ENCODE results near the gene PHF8. TPM values are rescaled to one million over a fixed set of nuclear protein-coding genes. Genes with fewer than 3 reads are reported as not detected.

The PHF8 gene
- total and polyA plus RNA-seq, 4 donors: 12.3 to 59.7 (median 16.1) TPM

DNA sequence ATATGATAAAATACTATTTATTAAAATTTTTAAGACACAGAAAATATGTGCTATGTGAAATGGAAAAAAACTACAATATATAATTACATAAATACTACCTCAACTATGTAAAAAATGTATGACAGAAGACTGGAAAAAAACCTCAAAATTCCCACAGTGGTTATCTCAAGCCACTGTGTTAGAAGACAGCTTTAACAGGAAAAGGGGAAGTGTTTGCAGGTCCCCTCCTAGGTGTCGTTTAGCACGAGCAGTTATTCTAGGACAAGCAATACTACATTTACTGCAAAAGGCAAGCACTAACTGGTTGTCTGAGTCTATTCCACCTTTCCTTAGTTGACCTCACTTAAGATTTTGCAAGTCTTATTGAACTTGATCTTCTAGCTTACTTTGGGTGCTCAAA lies 44.9 kb upstream of the PHF8 start:
- Histone ChIP-seq H3K36me3 (ENCODE audit: control insufficient read depth in 4 of 4, insufficient read depth in 3 of 4, low read depth in 1 of 4, low read length in 3 of 4) (peaks cover 0 to 6% (median 4%) of the 10 kb centered on the region in 4 donors), H3K9me3 (ENCODE audit: control insufficient read depth in 4 of 4, low read length in 3 of 4) (no peaks in the 10 kb centered on the region), H3K9ac (ENCODE audit: low read depth in 1 of 2, low read length in 2 of 2) (no peak overlapping the region), H3K4me1 (ENCODE audit: control insufficient read depth in 4 of 4, insufficient read depth in 4 of 4, low read length in 3 of 4) (peaks cover 0 to 2% (median 0%) of the 10 kb centered on the region in 4 donors), H3K4me3 (ENCODE audit: low read depth in 1 of 3, low read length in 3 of 3) (no peak overlapping the region), H3K27ac (ENCODE audit: low read depth in 1 of 2, low read length in 2 of 2) (no peak overlapping the region), H3K27me3 (ENCODE audit: control insufficient read depth in 4 of 4, insufficient read depth in 4 of 4, low read length in 3 of 4) (no peaks in the 10 kb centered on the region)
- 88% methylated on average over 2 of the region's 2 CpGs for WGBS
- DNase-seq (ENCODE audit: low spot score): no peak
- no peak for TF ChIP-seq RXRA (IDR thresholded peaks at IDR 0.05)

DNA sequence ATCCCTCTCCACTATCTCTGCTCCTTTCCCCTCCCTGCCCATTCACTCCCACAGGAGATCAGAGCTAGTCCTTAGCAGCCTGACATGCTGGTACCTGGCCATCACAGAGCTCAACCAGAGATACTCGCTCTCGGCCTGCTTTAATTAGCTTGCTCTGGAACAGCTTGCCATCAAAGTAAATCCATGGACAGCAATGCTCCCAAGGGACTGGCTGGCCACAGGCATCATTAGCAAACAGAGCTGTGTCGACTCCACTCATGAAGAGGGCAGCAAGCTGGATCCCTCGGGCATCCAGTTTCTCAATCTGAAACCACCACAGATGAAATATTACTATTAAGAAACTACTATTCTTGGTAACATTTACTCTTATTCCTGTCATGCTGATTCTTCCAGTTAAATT lies 43.4 kb upstream of the PHF8 start:
- WGBS: 94% methylated on average over 4 of the region's 4 CpGs
- Histone ChIP-seq H3K9me3 (ENCODE audit: control insufficient read depth in 4 of 4, low read length in 3 of 4) (no peaks in the 10 kb centered on the region), H3K4me3 (ENCODE audit: low read depth in 1 of 3, low read length in 3 of 3) (no peak overlapping the region), H3K9ac (ENCODE audit: low read depth in 1 of 2, low read length in 2 of 2) (no peak overlapping the region), H3K4me1 (ENCODE audit: control insufficient read depth in 4 of 4, insufficient read depth in 4 of 4, low read length in 3 of 4) (peaks cover 0 to 2% (median 0%) of the 10 kb centered on the region in 4 donors), H3K27me3 (ENCODE audit: control insufficient read depth in 4 of 4, insufficient read depth in 4 of 4, low read length in 3 of 4) (no peaks in the 10 kb centered on the region), H3K27ac (ENCODE audit: low read depth in 1 of 2, low read length in 2 of 2) (no peak overlapping the region), H3K36me3 (ENCODE audit: control insufficient read depth in 4 of 4, insufficient read depth in 3 of 4, low read depth in 1 of 4, low read length in 3 of 4) (peaks cover 0 to 6% (median 4%) of the 10 kb centered on the region in 4 donors)
- no peak for TF ChIP-seq JUND (IDR thresholded peaks at IDR 0.05)
- TF ChIP-seq RXRA (IDR thresholded peaks at IDR 0.05): no peak
- TF ChIP-seq SP1 (IDR thresholded peaks at IDR 0.05): no peak
- no peak for DNase-seq (ENCODE audit: low spot score)

DNA sequence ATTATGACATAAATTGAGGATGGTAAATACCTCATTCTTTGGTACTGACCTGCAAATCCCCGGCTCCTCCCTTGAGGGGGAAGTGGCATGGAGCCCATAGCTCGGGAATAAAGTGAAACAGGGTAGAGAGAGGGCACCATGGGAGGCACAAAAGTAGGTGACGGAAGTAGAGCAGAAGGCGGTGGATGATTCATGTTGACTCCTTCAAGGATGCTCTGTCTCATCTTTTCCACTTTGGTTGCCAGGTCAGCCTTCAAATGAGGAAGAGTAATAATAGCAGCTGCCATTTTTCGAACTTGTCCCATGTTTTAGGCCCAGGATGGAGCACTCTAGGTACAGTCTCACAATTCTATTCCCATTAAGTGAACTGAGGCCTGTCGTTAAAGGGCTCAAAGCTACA lies 41.4 kb upstream of the PHF8 start:
- WGBS: 97% methylated on average over 6 of the region's 6 CpGs
- Histone ChIP-seq H3K4me3 (ENCODE audit: low read depth in 1 of 3, low read length in 3 of 3) (no peak overlapping the region), H3K9ac (ENCODE audit: low read depth in 1 of 2, low read length in 2 of 2) (no peak overlapping the region), H3K4me1 (ENCODE audit: control insufficient read depth in 4 of 4, insufficient read depth in 4 of 4, low read length in 3 of 4) (no peaks in the 10 kb centered on the region), H3K9me3 (ENCODE audit: control insufficient read depth in 4 of 4, low read length in 3 of 4) (no peaks in the 10 kb centered on the region), H3K36me3 (ENCODE audit: control insufficient read depth in 4 of 4, insufficient read depth in 3 of 4, low read depth in 1 of 4, low read length in 3 of 4) (peaks cover 0 to 6% (median 4%) of the 10 kb centered on the region in 4 donors), H3K27me3 (ENCODE audit: control insufficient read depth in 4 of 4, insufficient read depth in 4 of 4, low read length in 3 of 4) (no peaks in the 10 kb centered on the region), H3K27ac (ENCODE audit: low read depth in 1 of 2, low read length in 2 of 2) (no peak overlapping the region)
- DNase-seq (ENCODE audit: low spot score): no peak
- no peak for TF ChIP-seq YY1 (IDR thresholded peaks at IDR 0.05)

DNA sequence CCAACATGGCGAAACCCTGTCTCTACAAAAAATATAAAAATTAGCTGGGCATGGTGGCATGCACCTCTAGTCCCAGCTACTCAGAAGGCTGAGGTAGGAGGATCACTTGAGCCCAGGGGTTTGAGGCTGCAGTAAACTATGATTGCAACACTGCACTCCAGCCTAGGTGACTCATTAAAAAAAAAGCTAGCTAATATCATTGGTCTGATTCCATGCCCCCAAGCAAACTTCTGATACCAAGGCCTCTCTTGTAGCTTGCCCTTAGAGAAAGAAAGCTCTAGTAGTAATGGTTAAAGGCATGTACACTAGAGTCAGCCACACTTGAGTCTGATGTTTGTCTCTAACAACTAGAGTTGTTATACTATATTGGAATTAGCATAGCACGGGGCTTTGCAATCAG lies 32.6 kb upstream of the PHF8 start:
- DNase-seq (ENCODE audit: low spot score): no peak
- 99% methylated on average over 2 of the region's 2 CpGs for WGBS
- TF ChIP-seq, protein P1, sequence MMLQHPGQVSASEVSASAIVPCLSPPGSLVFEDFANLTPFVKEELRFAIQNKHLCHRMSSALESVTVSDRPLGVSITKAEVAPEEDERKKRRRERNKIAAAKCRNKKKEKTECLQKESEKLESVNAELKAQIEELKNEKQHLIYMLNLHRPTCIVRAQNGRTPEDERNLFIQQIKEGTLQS (IDR thresholded peaks at IDR 0.05): no peak
- TF ChIP-seq, protein P2, sequence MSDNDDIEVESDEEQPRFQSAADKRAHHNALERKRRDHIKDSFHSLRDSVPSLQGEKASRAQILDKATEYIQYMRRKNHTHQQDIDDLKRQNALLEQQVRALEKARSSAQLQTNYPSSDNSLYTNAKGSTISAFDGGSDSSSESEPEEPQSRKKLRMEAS (IDR thresholded peaks at IDR 0.05): no peak
- no peak for TF ChIP-seq EGR1 (IDR thresholded peaks at IDR 0.05; ENCODE audit: low read depth in 2 of 2)
- TF ChIP-seq RAD21 (IDR thresholded peaks at IDR 0.05): no peak
- TF ChIP-seq RXRA (IDR thresholded peaks at IDR 0.05): no peak
- TF ChIP-seq, protein P3, sequence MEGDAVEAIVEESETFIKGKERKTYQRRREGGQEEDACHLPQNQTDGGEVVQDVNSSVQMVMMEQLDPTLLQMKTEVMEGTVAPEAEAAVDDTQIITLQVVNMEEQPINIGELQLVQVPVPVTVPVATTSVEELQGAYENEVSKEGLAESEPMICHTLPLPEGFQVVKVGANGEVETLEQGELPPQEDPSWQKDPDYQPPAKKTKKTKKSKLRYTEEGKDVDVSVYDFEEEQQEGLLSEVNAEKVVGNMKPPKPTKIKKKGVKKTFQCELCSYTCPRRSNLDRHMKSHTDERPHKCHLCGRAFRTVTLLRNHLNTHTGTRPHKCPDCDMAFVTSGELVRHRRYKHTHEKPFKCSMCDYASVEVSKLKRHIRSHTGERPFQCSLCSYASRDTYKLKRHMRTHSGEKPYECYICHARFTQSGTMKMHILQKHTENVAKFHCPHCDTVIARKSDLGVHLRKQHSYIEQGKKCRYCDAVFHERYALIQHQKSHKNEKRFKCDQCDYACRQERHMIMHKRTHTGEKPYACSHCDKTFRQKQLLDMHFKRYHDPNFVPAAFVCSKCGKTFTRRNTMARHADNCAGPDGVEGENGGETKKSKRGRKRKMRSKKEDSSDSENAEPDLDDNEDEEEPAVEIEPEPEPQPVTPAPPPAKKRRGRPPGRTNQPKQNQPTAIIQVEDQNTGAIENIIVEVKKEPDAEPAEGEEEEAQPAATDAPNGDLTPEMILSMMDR (IDR thresholded peaks at IDR 0.05; ENCODE audit: low read depth, low read length, missing input control): no peak
- no peak for TF ChIP-seq HNF4G (IDR thresholded peaks at IDR 0.05)
- no peak for TF ChIP-seq FOXA2 (IDR thresholded peaks at IDR 0.05)
- no peak for TF ChIP-seq NR2F2 (IDR thresholded peaks at IDR 0.05)
- no peak for TF ChIP-seq HNF4A (conservative IDR thresholded peaks at IDR 0.05)
- TF ChIP-seq JUND (IDR thresholded peaks at IDR 0.05): no peak
- TF ChIP-seq YY1 (IDR thresholded peaks at IDR 0.05): no peak
- TF ChIP-seq, protein P4, sequence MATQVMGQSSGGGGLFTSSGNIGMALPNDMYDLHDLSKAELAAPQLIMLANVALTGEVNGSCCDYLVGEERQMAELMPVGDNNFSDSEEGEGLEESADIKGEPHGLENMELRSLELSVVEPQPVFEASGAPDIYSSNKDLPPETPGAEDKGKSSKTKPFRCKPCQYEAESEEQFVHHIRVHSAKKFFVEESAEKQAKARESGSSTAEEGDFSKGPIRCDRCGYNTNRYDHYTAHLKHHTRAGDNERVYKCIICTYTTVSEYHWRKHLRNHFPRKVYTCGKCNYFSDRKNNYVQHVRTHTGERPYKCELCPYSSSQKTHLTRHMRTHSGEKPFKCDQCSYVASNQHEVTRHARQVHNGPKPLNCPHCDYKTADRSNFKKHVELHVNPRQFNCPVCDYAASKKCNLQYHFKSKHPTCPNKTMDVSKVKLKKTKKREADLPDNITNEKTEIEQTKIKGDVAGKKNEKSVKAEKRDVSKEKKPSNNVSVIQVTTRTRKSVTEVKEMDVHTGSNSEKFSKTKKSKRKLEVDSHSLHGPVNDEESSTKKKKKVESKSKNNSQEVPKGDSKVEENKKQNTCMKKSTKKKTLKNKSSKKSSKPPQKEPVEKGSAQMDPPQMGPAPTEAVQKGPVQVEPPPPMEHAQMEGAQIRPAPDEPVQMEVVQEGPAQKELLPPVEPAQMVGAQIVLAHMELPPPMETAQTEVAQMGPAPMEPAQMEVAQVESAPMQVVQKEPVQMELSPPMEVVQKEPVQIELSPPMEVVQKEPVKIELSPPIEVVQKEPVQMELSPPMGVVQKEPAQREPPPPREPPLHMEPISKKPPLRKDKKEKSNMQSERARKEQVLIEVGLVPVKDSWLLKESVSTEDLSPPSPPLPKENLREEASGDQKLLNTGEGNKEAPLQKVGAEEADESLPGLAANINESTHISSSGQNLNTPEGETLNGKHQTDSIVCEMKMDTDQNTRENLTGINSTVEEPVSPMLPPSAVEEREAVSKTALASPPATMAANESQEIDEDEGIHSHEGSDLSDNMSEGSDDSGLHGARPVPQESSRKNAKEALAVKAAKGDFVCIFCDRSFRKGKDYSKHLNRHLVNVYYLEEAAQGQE (IDR thresholded peaks at IDR 0.05): no peak
- TF ChIP-seq, protein P5, sequence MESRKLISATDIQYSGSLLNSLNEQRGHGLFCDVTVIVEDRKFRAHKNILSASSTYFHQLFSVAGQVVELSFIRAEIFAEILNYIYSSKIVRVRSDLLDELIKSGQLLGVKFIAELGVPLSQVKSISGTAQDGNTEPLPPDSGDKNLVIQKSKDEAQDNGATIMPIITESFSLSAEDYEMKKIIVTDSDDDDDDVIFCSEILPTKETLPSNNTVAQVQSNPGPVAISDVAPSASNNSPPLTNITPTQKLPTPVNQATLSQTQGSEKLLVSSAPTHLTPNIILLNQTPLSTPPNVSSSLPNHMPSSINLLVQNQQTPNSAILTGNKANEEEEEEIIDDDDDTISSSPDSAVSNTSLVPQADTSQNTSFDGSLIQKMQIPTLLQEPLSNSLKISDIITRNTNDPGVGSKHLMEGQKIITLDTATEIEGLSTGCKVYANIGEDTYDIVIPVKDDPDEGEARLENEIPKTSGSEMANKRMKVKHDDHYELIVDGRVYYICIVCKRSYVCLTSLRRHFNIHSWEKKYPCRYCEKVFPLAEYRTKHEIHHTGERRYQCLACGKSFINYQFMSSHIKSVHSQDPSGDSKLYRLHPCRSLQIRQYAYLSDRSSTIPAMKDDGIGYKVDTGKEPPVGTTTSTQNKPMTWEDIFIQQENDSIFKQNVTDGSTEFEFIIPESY (IDR thresholded peaks at IDR 0.05): no peak
- TF ChIP-seq TAF1 (conservative IDR thresholded peaks at IDR 0.05): no peak
- no peak for TF ChIP-seq GABPA (IDR thresholded peaks at IDR 0.05 in 1 of 2, conservative IDR thresholded peaks at IDR 0.05 in 1 of 2)
- TF ChIP-seq SP1 (IDR thresholded peaks at IDR 0.05): no peak
- TF ChIP-seq FOXA1 (IDR thresholded peaks at IDR 0.05): no peak

More for the DNA sequence above, 32.6 kb upstream of the PHF8 start:
- peaks cover 0 to 5% (median 2%) of the 10 kb centered on the region in 4 donors for H3K36me3 ChIP-seq (ENCODE audit: control insufficient read depth in 4 of 4, insufficient read depth in 3 of 4, low read depth in 1 of 4, low read length in 3 of 4)
- no peak overlapping the region for H3K9ac ChIP-seq (ENCODE audit: low read depth in 1 of 2, low read length in 2 of 2)
- no peaks in the 10 kb centered on the region for H3K9me3 ChIP-seq (ENCODE audit: control insufficient read depth in 4 of 4, low read length in 3 of 4)
- H3K4me3 ChIP-seq (ENCODE audit: low read depth in 1 of 3, low read length in 3 of 3): no peak overlapping the region
- no peak overlapping the region for H3K27ac ChIP-seq (ENCODE audit: low read depth in 1 of 2, low read length in 2 of 2)
- H3K4me1 ChIP-seq (ENCODE audit: control insufficient read depth in 4 of 4, insufficient read depth in 4 of 4, low read length in 3 of 4): no peaks in the 10 kb centered on the region
- H3K27me3 ChIP-seq (ENCODE audit: control insufficient read depth in 4 of 4, insufficient read depth in 4 of 4, low read length in 3 of 4): no peaks in the 10 kb centered on the region

Data from liver (tissue), 9 donors.